Activated CD4-positive, alpha-beta T cell treated with anti-CD3 and anti-CD28 coated beads, Interleukin-2, amount 50 U/mL, for 24 hours (primary cell): ENCODE results near the gene SHISAL1.
"Not testable (repeated sequence)": the region's sequence is repeated elsewhere in the genome, so short reads cannot be mapped to it uniquely, and the experiment has no call there.

Experiments
- DNase-seq, 2 donors: peaks; one replicate each; pipeline ENCODE4 v3.0.0-alpha.2; 2020; ENCODE audit warnings: low read depth in 1 of 2, low spot score in 1 of 2

SHISAL1 gene

DNA sequence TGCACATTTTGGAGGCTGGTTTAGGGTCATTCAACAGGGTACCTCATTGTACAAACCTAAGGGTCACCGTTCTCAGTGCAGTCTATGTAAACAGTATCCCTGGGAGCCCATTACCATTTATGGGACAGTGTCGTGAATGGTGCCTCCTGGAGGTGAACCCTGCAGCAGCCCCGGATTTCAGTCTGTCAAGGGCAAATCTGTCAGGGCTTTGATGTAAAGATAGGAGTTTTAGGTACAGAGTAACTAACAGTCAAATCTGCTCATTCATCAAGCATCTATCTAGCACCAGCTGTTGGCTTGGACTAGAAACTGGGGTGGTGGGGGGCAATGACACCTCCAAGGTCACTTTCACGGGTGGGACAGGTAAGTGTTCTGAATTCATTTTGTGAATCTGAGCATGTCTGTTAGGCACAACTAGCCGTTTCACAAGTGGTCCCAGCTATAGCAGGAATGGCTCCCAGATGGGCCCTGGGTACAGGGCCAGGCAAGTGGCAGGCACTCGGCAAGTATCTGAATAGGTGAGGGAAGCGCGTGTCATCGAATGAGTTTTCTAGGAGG is 68.4 kb downstream of the SHISAL1 start:
- no peak for DNase-seq

- DNase-seq, result no peak
These were observed 69.0 kb downstream of the SHISAL1 start for GRCh38 chr22:44243761-44244160.

GRCh38 chr22:44242946-44243724 is 69.6 kb downstream of the SHISAL1 start:
- DNase-seq, result no peak

DNA sequence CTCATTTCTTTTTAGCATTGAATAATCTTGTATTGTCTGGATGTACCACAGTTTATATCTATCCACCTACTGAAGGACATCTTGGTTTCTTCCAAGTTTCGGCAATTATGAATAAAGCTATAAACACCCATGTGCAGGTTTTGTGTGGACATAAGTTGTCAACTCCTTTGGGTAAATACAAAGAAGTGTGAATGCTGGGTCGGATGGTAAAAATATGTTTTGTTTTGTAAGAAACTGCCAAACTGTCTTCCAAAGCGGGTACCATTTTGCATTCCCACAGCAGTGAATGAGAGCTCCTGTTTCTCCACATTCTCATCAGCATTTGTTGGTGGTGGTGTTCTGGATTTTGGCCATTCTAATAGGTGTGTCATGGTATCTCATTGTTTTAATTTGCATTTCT is 71.6 kb downstream of the SHISAL1 start:
- not testable (repeated sequence) for DNase-seq

GRCh38 chr22:44237290-44237689 is 75.5 kb downstream of the SHISAL1 start:
- DNase-seq, result no peak

- DNase-seq, result not testable (repeated sequence)
These were observed 78.4 kb downstream of the SHISAL1 start for GRCh38 chr22:44234372-44234771.

GRCh38 chr22:44231233-44231632 is 81.5 kb downstream of the SHISAL1 start:
- no peak for DNase-seq

- no peak for DNase-seq
These were observed 82.9 kb downstream of the SHISAL1 start for GRCh38 chr22:44229809-44230208.

- DNase-seq, result no peak
These were observed 83.4 kb downstream of the SHISAL1 start for GRCh38 chr22:44229331-44229730.

DNA sequence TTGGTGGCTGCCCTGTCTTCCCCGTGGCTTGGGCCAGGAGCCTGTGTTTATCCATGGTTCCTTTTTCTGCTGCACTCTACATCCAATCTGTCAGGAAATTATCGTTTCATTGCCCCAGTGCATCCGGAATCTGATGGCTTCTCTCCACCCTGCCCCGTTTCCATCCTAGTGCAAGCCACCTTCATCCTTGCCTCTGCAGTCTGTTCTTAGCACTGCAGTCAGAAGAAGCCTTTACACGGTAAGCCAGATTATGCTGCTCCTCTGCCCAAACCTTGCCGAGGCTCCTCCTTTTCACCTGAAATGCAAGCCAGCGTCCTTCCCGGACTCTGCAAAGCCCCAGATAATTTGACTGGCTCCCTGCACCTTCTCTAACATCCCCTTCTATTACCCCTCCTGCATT is 86.9 kb downstream of the SHISAL1 start:
- DNase-seq, result no peak

GRCh38 chr22:44225091-44225689 is 87.6 kb downstream of the SHISAL1 start:
- no peak for DNase-seq

DNA sequence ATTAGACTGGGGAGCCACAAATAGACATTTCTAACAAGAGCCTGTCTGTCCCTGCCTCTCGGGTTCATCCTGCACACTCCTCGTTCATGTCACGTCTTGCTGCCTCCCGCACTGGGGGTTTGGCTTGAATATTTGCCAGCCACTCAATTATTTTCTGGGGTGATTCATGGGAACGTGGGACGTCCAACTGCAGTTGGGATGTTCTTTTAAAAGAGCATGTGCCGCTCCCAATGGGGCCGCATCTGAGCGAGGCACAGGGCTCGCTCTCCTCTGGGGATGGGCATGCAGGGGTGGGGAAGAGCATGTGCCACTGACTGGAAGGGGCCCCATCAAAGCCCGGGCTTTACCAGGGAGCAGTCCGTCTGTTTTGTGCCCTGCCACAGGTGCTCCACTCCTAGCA is 88.6 kb downstream of the SHISAL1 start:
- DNase-seq, result no peak

GRCh38 chr22:44221710-44222475 is 90.9 kb downstream of the SHISAL1 start:
- DNase-seq, result no peak

DNA sequence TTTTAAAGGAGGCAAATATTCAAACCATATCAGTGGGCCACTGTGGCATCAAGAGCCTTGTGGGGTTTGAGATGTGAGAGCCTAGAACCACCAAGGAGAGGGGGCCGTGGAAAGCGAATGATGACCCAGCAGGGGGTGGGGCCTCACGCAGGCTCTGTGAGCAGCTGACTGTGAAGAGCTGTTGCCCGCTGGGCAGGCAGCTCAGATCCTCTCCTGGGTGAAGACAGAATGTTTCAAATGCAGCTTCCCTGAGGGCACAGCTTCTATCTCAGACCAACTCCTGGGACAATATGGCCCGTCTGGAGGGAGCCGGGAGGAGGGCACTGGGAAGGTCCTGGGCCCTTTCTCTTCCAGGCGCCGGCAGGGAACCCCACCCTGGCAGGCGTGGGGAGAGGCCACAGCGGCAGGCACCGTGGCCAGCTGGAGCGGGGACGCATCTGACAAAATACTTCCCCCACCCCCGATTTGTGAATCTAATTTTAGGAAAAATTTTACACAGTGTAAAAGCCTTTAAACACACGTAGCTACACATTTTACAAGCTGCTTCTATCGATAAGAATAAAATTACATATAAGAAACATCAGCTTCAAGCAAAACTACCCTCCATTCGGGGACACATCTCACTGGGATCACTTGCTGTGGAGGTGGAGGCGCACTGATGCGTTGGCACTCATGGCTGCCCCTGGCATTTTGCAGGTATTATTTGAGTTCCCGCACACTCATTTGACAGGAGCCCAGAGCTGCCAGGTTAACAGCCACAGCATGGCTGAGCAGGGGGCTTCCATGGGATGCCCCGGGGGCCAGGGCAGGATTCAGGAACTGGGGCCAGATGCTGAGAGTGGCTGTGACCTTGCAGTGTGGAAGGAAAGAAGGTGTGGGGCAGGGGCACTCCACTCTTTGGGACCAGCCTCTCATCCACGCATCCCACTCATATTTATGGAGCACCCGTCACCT is 91.7 kb downstream of the SHISAL1 start:
- DNase-seq, result no peak

- no peak for DNase-seq
These were observed 93.5 kb downstream of the SHISAL1 start for GRCh38 chr22:44219101-44219870.

DNA sequence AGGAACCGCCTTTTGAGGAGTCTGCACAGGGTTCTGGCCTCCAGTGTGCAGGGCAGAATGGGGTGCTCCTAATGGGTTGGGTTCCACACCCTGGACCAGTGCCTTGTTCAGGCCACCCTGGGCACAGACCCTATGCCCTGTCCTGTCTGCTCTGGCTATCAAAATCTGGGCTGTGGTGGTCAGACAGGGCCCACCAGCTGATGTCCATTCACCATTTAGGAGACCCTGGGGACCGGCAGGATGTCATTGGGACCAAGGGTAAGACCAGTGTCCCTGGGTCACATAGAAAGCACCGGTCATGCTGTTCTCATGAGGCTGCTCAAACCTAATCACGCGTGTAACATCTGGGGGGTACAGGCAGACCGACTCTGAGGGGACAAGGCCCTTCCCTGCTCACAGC is 94.7 kb downstream of the SHISAL1 start:
- no peak for DNase-seq

DNA sequence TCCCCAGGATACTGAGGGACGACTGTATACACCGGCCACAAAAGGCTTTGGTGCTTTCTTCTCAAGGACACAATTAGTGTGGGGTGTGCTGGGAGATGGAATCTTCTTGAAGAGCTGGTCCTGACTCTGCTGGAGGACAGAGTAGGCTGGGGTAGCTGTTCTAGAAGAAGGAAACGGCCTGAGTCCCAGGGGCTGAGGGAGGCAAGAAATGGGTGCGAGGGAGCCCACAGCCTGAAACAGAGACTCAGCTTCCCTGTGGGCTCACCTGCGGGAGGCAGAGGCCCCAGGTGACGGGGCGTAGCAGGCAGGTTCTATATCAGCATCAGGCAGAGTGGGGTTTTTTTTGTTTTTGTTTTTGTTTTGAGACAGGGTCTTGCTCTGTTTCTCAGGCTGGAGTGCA is 95.4 kb downstream of the SHISAL1 start:
- no peak for DNase-seq

DNA sequence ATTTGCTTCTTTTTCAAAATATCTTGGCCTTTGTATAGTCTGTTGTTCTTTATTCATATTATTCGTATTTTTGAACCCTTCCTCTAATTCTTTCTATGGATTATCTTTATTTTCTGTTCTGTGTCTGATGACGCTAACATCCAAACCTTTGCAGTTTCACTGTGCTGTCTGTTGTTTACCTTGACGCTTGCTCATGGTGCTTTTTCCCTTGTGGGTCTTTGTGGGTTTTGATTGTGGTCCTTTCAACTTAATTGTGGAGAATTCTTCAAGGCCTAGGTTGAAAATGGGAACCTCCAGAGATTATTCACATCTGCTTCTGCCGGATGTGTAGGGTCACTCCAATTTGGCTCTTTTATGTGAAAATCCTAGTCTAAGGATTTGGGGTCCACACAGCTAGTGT is 97.5 kb downstream of the SHISAL1 start:
- no peak for DNase-seq

DNA sequence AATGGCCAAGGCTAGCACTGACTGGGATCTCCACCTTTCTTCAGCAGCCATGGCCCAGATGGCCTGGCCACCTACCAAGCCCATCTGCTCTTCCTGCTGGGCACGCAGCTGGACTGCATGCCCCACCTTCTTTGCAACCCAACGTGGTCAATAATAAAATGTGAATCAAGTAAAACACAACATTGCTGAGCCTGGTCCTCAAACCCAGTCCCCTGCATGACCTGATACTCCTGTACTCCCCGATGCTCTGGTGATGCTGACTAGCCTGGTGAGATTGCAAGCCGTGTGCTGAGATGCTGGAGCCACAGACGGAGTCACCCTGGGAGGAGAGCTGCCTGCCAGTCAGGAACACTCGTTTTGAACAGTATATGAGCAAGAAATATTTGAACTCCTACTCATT is 98.0 kb downstream of the SHISAL1 start:
- DNase-seq, result no peak

DNA sequence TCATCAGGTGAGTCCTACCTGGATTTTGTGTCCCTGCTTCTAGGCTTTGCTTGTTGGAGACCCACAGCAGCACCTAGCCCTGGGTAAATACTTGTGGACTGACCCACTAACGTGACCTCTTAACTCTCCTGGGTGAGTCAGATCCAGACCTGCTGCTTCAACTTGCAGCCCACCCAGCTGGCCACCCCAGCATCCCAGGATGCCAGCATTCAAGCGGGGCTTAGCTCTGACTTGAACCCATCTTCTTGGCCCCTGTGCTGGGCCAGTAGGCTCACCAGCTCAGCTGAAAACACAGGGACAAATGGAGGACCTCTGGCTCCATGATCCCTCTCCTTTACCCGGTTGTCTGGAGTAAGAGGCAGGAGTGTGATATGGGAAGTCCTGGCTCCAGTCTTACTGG is 98.6 kb downstream of the SHISAL1 start:
- no peak for DNase-seq
